ENCODE measurements around the gene FBRSL1. TPM values are rescaled to one million over a fixed set of nuclear protein-coding genes. Genes with fewer than 3 reads are reported as not detected.

The FBRSL1 gene
- total and polyA plus RNA-seq, 9 of the 15 experiments (the other 6 are each of a cell fraction or from before 2014, with no cell fraction given): 0.24 to 129 (median 7.3) TPM

DNA sequence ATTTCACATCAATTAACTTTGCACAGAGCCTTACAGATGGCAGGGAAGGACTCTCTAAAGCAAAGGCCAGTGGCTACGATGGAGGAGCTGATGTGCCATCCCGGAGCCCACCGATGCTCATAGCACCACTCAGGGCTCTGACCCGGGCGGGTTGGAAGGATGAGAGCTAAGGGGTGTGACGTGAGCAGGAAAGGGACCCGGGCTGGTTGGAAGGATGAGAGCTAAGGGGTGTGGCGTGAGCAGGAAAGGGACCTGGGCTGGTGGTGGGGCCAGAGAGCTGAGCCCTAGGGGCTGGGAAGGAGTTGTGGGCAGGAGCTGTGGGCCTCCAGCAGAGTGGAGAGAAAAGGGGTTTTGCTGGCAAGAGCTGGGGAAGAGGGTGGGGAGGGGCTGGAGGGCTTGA lies 3.8 kb upstream of the FBRSL1 start (continued):
- TF ChIP-seq, protein P1, sequence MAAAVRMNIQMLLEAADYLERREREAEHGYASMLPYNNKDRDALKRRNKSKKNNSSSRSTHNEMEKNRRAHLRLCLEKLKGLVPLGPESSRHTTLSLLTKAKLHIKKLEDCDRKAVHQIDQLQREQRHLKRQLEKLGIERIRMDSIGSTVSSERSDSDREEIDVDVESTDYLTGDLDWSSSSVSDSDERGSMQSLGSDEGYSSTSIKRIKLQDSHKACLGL (CRISPR knock-in tag; IDR thresholded peaks at IDR 0.05; ENCODE audit: borderline replicate concordance, poor library complexity, severe bottlenecking): no peak
- TF ChIP-seq STAT6 (CRISPR knock-in tag; IDR thresholded peaks at IDR 0.05) (no peak), CEBPB (tag; IDR thresholded peaks at IDR 0.05) (no peak), TSC22D4 (tag; IDR thresholded peaks at IDR 0.05) (no peak)

DNA sequence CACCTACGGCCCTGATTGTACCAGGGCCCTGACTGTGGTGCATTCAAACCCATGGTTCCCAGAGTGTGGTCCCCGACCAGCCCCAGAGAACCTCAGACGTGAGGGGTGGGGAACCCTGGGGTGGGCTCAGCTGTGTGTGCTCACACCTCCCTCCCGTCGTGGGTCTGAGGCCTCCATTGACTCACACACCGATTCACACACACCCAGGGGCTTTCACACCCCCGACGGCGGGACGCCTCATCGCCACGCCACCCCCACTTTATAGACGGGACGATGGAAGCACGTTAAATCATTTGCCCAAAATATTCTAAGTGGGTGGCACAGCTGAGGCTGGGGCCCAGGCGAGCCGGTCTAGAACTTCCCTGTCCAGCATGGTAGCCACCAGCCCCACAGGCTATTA lies 3.4 kb upstream of the FBRSL1 start:
- in situ Hi-C loops (cut with MboI) (no loop called here), intact Hi-C loops (cut with micrococcal nuclease) (no loop called here)
- peaks cover 36 to 46% of the 10 kb centered on the region in 2 experiments for H3K27me3 ChIP-seq (ENCODE audit: control insufficient read depth in 2 of 2, insufficient read depth in 2 of 2, low read length in 2 of 2)
- POLR2A ChIA-PET: interaction anchor here (0.6 kb wide), 1 partner anchor 42 kb away, joined by 3 read pairs; no protein-coding TSS in a partner anchor
- peaks cover 13% of the 10 kb centered on the region for H3K79me2 ChIP-seq (ENCODE audit: control insufficient read depth, insufficient read depth, low read length)
- no peak overlapping the region for H3K27ac ChIP-seq (ENCODE audit: extremely low read depth, low read depth, low read length)
- 44% methylated on average over 12 of the region's 17 CpGs for WGBS (ENCODE audit: insufficient coverage, low coverage, missing lambda C conversion rate)
- CTCF ChIA-PET (ENCODE audit: low intra/inter-chr PET ratio): no interaction called here
- H3K9me1 ChIP-seq (ENCODE audit: control insufficient read depth, insufficient read depth, low read length): peaks cover 3% of the 10 kb centered on the region
- ATAC-seq (no peak), DNase-seq (ENCODE audit: extremely low read depth in 1 of 4, low spot score in 3 of 4) (no peak), FAIRE-seq (no peak)
- no peak overlapping the region for H3K4me3 ChIP-seq
- TF ChIP-seq TSC22D4 (tag; IDR thresholded peaks at IDR 0.05) (no peak), ATF7 (IDR thresholded peaks at IDR 0.05) (no peak), GTF2E2 (tag; IDR thresholded peaks at IDR 0.05) (no peak)
- TF ChIP-seq, protein P2, sequence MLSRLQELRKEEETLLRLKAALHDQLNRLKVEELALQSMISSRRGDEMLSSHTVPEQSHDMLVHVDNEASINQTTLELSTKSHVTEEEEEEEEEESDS (CRISPR knock-in tag; IDR thresholded peaks at IDR 0.05): no peak
- H3K9me3 ChIP-seq (replicated peaks; ENCODE audit: control insufficient read depth, insufficient read depth, low read depth, low read length): peaks cover 3% of the 10 kb centered on the region; the same call in 1 of the 2 replicates
- peaks cover 15 to 58% of the 10 kb centered on the region in 2 experiments for H3K4me1 ChIP-seq (replicated peaks in 1 of 2; ENCODE audit: control insufficient read depth in 2 of 2, insufficient read depth in 2 of 2, low read length in 2 of 2)
- no peak overlapping the region for H3K9ac ChIP-seq (ENCODE audit: insufficient read depth in 1 of 2, low read depth in 2 of 2, low read length in 2 of 2)
- no peak overlapping the region for H2AFZ ChIP-seq (ENCODE audit: low read depth, low read length)
- no peak overlapping the region for H3K4me2 ChIP-seq (ENCODE audit: insufficient read depth, low read length)
- peaks cover 19% of the 10 kb centered on the region for H4K20me1 ChIP-seq (replicated peaks; ENCODE audit: control insufficient read depth, insufficient read depth, low read length)
- BruUV-seq (replicated peaks): no TSS peak
- H3K36me3 ChIP-seq (ENCODE audit: control insufficient read depth, insufficient read depth, low read length): peaks cover 4% of the 10 kb centered on the region; the same call in 1 of the 3 replicates
